Measurements from ENCODE around the gene DIP2B. TPM values are rescaled to one million over a fixed set of nuclear protein-coding genes. Genes with fewer than 3 reads are reported as not detected.

DIP2B gene
- polyA plus RNA-seq, 1 of the 3 experiments (the other 2 are of a cell fraction), result 6.6 TPM

- TF ChIP-seq FOXJ3 (CRISPR knock-in tag; IDR thresholded peaks at IDR 0.05) (no peak), TEAD4 (IDR thresholded peaks at IDR 0.05; ENCODE audit: borderline replicate concordance, insufficient read depth) (no peak), RFX5 (IDR thresholded peaks at IDR 0.05; ENCODE audit: low read length) (no peak)
Observed at GRCh38 chr12:50508414-50508813, 3.6 kb downstream of the DIP2B start (continued).

GRCh38 chr12:50508970-50509663 is 4.3 kb downstream of the DIP2B start:
- Histone ChIP-seq H3K4me1 (ENCODE audit: control insufficient read depth in 1 of 2, insufficient read depth in 2 of 2, low read depth in 1 of 2, low read length in 1 of 2) (peaks cover 8 to 21% of the 10 kb centered on the region in 2 experiments; a peak in 3 of 4 replicates), H2AFZ (ENCODE audit: low read depth) (no peak overlapping the region), H3K9ac (no peak overlapping the region), H3K27me3 (ENCODE audit: insufficient read depth) (no peaks in the 10 kb centered on the region), H4K20me1 (ENCODE audit: insufficient read depth) (peaks cover 24% of the 10 kb centered on the region), H3K4me2 (no peak overlapping the region), H3K9me3 (no peaks in the 10 kb centered on the region), H3K36me3 (replicated peaks in 1 of 2; ENCODE audit: control insufficient read depth in 1 of 2, insufficient read depth in 2 of 2, low read length in 1 of 2) (no peaks in the 10 kb centered on the region), H3K9me2 (no peaks in the 10 kb centered on the region), H3F3A (replicated peaks; ENCODE audit: insufficient read depth) (peaks cover 11% of the 10 kb centered on the region), H3K27ac (ENCODE audit: low read depth in 2 of 2, low read length in 1 of 2) (no peak overlapping the region), H3K79me2 (ENCODE audit: insufficient read depth) (peaks cover 90% of the 10 kb centered on the region), H3K4me3 (ENCODE audit: low read depth in 2 of 2, low read length in 1 of 2) (no peak overlapping the region)
- no peak for DNase-seq
- TF ChIP-seq RCOR1 (IDR thresholded peaks at IDR 0.05; ENCODE audit: low read length), result no peak
- TF ChIP-seq USF1 (IDR thresholded peaks at IDR 0.05; ENCODE audit: borderline replicate concordance, low read depth), result no peak
- no peak for TF ChIP-seq FOXJ3 (CRISPR knock-in tag; IDR thresholded peaks at IDR 0.05)
- TF ChIP-seq MEF2A (IDR thresholded peaks at IDR 0.05; ENCODE audit: borderline replicate concordance, low read depth), result no peak
- no peak for TF ChIP-seq RAD21 (IDR thresholded peaks at IDR 0.05; ENCODE audit: low read length)
- TF ChIP-seq MAX (IDR thresholded peaks at IDR 0.05; ENCODE audit: low read depth), result no peak
- no peak for TF ChIP-seq CHD2 (IDR thresholded peaks at IDR 0.05; ENCODE audit: low read length, partially characterized antibody)
- POLR2A ChIA-PET, result interaction anchor here (1.2 kb wide), 1 partner anchor 133 kb away, joined by 4 read pairs; no protein-coding TSS in a partner anchor
- WGBS (ENCODE audit: low lambda C conversion rate), result 85% methylated on average over 7 of the region's 7 CpGs
- CTCF ChIA-PET, result interaction anchor here (0.7 to 9.1 kb wide), 7 partner anchors 9 to 190 kb away, joined by 3 to 165 read pairs (median 3); no protein-coding TSS in a partner anchor

GRCh38 chr12:50514526-50515276 is 9.9 kb downstream of the DIP2B start:
- H4K20me1 ChIP-seq (ENCODE audit: insufficient read depth), result 0 out of 2 replicates have a peak, but pooled peaks cover 3% of the 10 kb centered on the region
- H3K9ac ChIP-seq, result no peak overlapping the region
- H3F3A ChIP-seq (replicated peaks; ENCODE audit: insufficient read depth), result peaks cover 14% of the 10 kb centered on the region
- 98% methylated on average over 4 of the region's 4 CpGs for WGBS (ENCODE audit: low lambda C conversion rate)
- no peak overlapping the region for H2AFZ ChIP-seq (ENCODE audit: low read depth)
- H3K4me1 ChIP-seq (ENCODE audit: control insufficient read depth in 1 of 2, insufficient read depth in 2 of 2, low read depth in 1 of 2, low read length in 1 of 2), result peaks cover 0 to 14% of the 10 kb centered on the region in 2 experiments; a peak in 1 of 4 replicates
- H3K4me2 ChIP-seq, result no peak overlapping the region
- no peak overlapping the region for H3K27ac ChIP-seq (ENCODE audit: low read depth in 2 of 2, low read length in 1 of 2)
- H3K79me2 ChIP-seq (ENCODE audit: insufficient read depth), result peaks cover 97% of the 10 kb centered on the region
- DNase-seq, result no peak
- H3K27me3 ChIP-seq (ENCODE audit: insufficient read depth), result no peaks in the 10 kb centered on the region
- H3K4me3 ChIP-seq (ENCODE audit: low read depth in 2 of 2, low read length in 1 of 2), result no peak overlapping the region
- no peaks in the 10 kb centered on the region for H3K9me2 ChIP-seq
- POLR2A ChIA-PET, result interaction anchor here (0.9 kb wide), 1 partner anchor 9 kb away, joined by 3 read pairs; no protein-coding TSS in a partner anchor
- H3K9me3 ChIP-seq, result no peaks in the 10 kb centered on the region
- no peaks in the 10 kb centered on the region for H3K36me3 ChIP-seq (replicated peaks in 1 of 2; ENCODE audit: control insufficient read depth in 1 of 2, insufficient read depth in 2 of 2, low read length in 1 of 2)
- CTCF ChIA-PET, result interaction anchor here (0.7 to 3.7 kb wide), 2 partner anchors 10 to 603 kb away, joined by 3 to 14 read pairs; partner anchors contain the start of gene DIP2B
- TF ChIP-seq REST (IDR thresholded peaks at IDR 0.05; ENCODE audit: low read depth, low read length) (no peak), RXRA (IDR thresholded peaks at IDR 0.05; ENCODE audit: borderline replicate concordance, low read depth) (no peak), USF2 (IDR thresholded peaks at IDR 0.05; ENCODE audit: borderline replicate concordance, low read depth, low read length) (no peak), EZH2phosphoT487 (IDR thresholded peaks at IDR 0.05; ENCODE audit: borderline replicate concordance, low read depth) (no peak), GATA2 (CRISPR knock-in tag; IDR thresholded peaks at IDR 0.05) (no peak), POLR2AphosphoS5 (IDR thresholded peaks at IDR 0.05; ENCODE audit: low read depth, low read length) (no peak), SIN3A (IDR thresholded peaks at IDR 0.05; ENCODE audit: borderline replicate concordance, low read depth, low read length) (no peak)
